WTC11 (cell line): ENCODE data around the gene CCDC126. TPM values are rescaled to one million over a fixed set of nuclear protein-coding genes. Genes with fewer than 3 reads are reported as not detected.

Experiments used
- ATAC-seq: fragments of 200-7000 bp; cut with Tn5 transposase; 2 replicates; pipeline ENCODE4 v1.10.0; 2021; ENCODE audit warnings: mild to moderate bottlenecking, moderate library complexity
- Bru-seq: library from RNA; stranded (reverse); fragments of 400-500 nt; gene quantifications from one replicate; lab custom pipeline; 2021; lab: Mats Ljungman, UMichigan
- CTCF ChIA-PET: fragments of 300-600 bp; sonication (Branson Sonifier 250); formaldehyde crosslinking; loops from one replicate; lab custom pipeline; 2021; ENCODE audit warnings: antibody characterized with exemption; lab: Charles Lee
- POLR2A ChIA-PET: fragments of 350-600 bp; sonication (Branson Sonifier 250); formaldehyde crosslinking; loops from one replicate; lab custom pipeline; 2021; ENCODE audit warnings: antibody characterized with exemption; lab: Charles Lee
- DNase-seq: peaks from one replicate; pipeline ENCODE4 v3.0.0; 2021; ENCODE audit warnings: low spot score
- H3K27ac Mint-ChIP-seq: 2 replicates; pipeline ENCODE4 v1.8.0; 2021; ENCODE audit warnings: mixed read lengths
- H3K27me3 Mint-ChIP-seq: 2 replicates; pipeline ENCODE4 v1.8.0; 2021; ENCODE audit warnings: low read depth, mild to moderate bottlenecking, moderate library complexity, mixed read lengths
- H3K36me3 Mint-ChIP-seq: 2 replicates; pipeline ENCODE4 v1.8.0; 2021; ENCODE audit warnings: mixed read lengths
- H3K4me1 Mint-ChIP-seq: 2 replicates; pipeline ENCODE4 v1.8.0; 2022; ENCODE audit warnings: mixed read lengths
- H3K4me3 Mint-ChIP-seq: 2 replicates; pipeline ENCODE4 v1.8.0; 2021; ENCODE audit warnings: mild to moderate bottlenecking, moderate library complexity, mixed read lengths
- H3K9me3 Mint-ChIP-seq: 2 replicates; pipeline ENCODE4 v1.8.0; 2021; ENCODE audit warnings: mixed read lengths
- E2F4 ChIP-seq: sonication (generic); formaldehyde crosslinking; IDR thresholded peaks from 2 replicates; pipeline ENCODE4 v1.8.1; 2022; ENCODE audit warnings: low read depth, mild to moderate bottlenecking, moderate library complexity, missing genetic modification reagents, borderline replicate concordance
- FOXP4 ChIP-seq: sonication (generic); formaldehyde crosslinking; IDR thresholded peaks from 2 replicates; pipeline ENCODE4 v1.8.0; 2022; ENCODE audit warnings: mild to moderate bottlenecking, missing genetic modification reagents
- HMGA2 ChIP-seq: fragments of 250-450 bp; sonication (Bioruptor Pico); IDR thresholded peaks from 2 replicates; pipeline ENCODE4 v1.4.0; 2021; ENCODE audit warnings: mild to moderate bottlenecking, moderate library complexity
- IRF1 ChIP-seq: sonication (generic); formaldehyde crosslinking; IDR thresholded peaks from 2 replicates; pipeline ENCODE4 v1.8.0; 2023; ENCODE audit warnings: missing genetic modification reagents
- KAT7 ChIP-seq: sonication (generic); formaldehyde crosslinking; IDR thresholded peaks from 2 replicates; pipeline ENCODE4 v1.8.1; 2023; ENCODE audit warnings: missing genetic modification reagents, mild to moderate bottlenecking, borderline replicate concordance
- MYBL2 ChIP-seq: sonication (generic); formaldehyde crosslinking; IDR thresholded peaks from 2 replicates; pipeline ENCODE4 v1.8.1; 2023; ENCODE audit warnings: mild to moderate bottlenecking, moderate library complexity, missing genetic modification reagents
- NFATC4 ChIP-seq: fragments of 250-450 bp; sonication (Bioruptor Pico); IDR thresholded peaks from 2 replicates; pipeline ENCODE4 v1.9.0; 2021; ENCODE audit warnings: mild to moderate bottlenecking
- NFYB ChIP-seq: sonication (generic); formaldehyde crosslinking; conservative IDR thresholded peaks from 2 replicates; pipeline ENCODE4 v1.8.0; 2022; ENCODE audit warnings: low read depth, missing genetic modification reagents
- RORB ChIP-seq: fragments of 250-450 bp; sonication (Bioruptor Pico); IDR thresholded peaks from 2 replicates; pipeline ENCODE4 v1.9.0; 2021; ENCODE audit warnings: mild to moderate bottlenecking
- SOX15 ChIP-seq: fragments of 250-450 bp; sonication (Bioruptor Pico); IDR thresholded peaks from 2 replicates; pipeline ENCODE4 v1.9.0; 2021; ENCODE audit warnings: mild to moderate bottlenecking
- STAT6 ChIP-seq: sonication (generic); formaldehyde crosslinking; conservative IDR thresholded peaks from 2 replicates; pipeline ENCODE4 v1.8.1; 2023; ENCODE audit warnings: mild to moderate bottlenecking, low read depth, missing genetic modification reagents, moderate library complexity
- TEAD4 ChIP-seq: sonication (generic); formaldehyde crosslinking; IDR thresholded peaks from 2 replicates; pipeline ENCODE4 v1.8.0; 2022; ENCODE audit warnings: mild to moderate bottlenecking, missing genetic modification reagents
- USF2 ChIP-seq: sonication (generic); formaldehyde crosslinking; IDR thresholded peaks from 2 replicates; pipeline ENCODE4 v1.8.1; 2023; ENCODE audit warnings: mild to moderate bottlenecking, missing genetic modification reagents, moderate library complexity
- ZNF219 ChIP-seq: sonication (generic); formaldehyde crosslinking; IDR thresholded peaks from 2 replicates; pipeline ENCODE4 v1.8.0; 2023; ENCODE audit warnings: missing genetic modification reagents, mild to moderate bottlenecking, borderline replicate concordance
- ZNF263 ChIP-seq: sonication (generic); formaldehyde crosslinking; IDR thresholded peaks from 2 replicates; pipeline ENCODE4 v1.8.1; 2022; ENCODE audit warnings: low read depth, mild to moderate bottlenecking, moderate library complexity, missing genetic modification reagents
- ZNF416 ChIP-seq: fragments of 250-450 bp; sonication (Bioruptor Pico); IDR thresholded peaks from 2 replicates; pipeline ENCODE4 v1.9.0; 2021; ENCODE audit warnings: mild to moderate bottlenecking, inconsistent platforms
- ZSCAN18 ChIP-seq: fragments of 250-450 bp; sonication (Bioruptor Pico); IDR thresholded peaks from 2 replicates; pipeline ENCODE4 v2.1.2; 2022; ENCODE audit warnings: mild to moderate bottlenecking, moderate library complexity
- long read RNA-seq, 3 experiments: library from RNA in 1 of 3; library from capped mRNA in 1 of 3; library from polyadenylated mRNA in 1 of 3; unstranded in 2 of 3; stranded (forward) in 1 of 3; transcript quantifications; one replicate each; pipeline ENCODE4 v2.0.0, GENCODE V29; 2021
- total RNA-seq: library from RNA; stranded (reverse); gene quantifications from 3 replicates; pipeline ENCODE4 v1.2.3, GENCODE V29; 2021
- TF ChIP-seq, protein P1 (sequence below): fragments of 250-450 bp; sonication (Bioruptor Pico); IDR thresholded peaks from 2 replicates; pipeline ENCODE4 v1.9.0; 2021; ENCODE audit warnings: mild to moderate bottlenecking, borderline replicate concordance
- TF ChIP-seq, protein P2 (sequence below): fragments of 250-450 bp; sonication (Bioruptor Pico); IDR thresholded peaks from 2 replicates; pipeline ENCODE4 v1.9.0; 2021; ENCODE audit warnings: mild to moderate bottlenecking

CCDC126 gene, protein sequence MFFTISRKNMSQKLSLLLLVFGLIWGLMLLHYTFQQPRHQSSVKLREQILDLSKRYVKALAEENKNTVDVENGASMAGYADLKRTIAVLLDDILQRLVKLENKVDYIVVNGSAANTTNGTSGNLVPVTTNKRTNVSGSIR
- total RNA-seq: 3.3 to 5.1 TPM (median 3.8 TPM) in 3 replicates
- percentile 57 among the genes with signal in this experiment for Bru-seq, nascent RNA
- long read RNA-seq, experiment 1, transcript CCDC126-201 (4 exons, 2,473 nt): major isoform, 14 of 32 reads
- long read RNA-seq, experiment 1, transcript CCDC126-202 (3 exons, 2,324 nt): minor isoform, 7 of 32 reads
- long read RNA-seq, experiment 1, partial matches to known transcripts: 2 of 32 reads
- long read RNA-seq, experiment 1, other reads (novel, unspliced or antisense): 6 of 32 reads
- long read RNA-seq, experiment 2, partial matches to known transcripts: 2 of 5 reads
- long read RNA-seq, experiment 2, other reads (novel, unspliced or antisense): 1 of 5 reads
- long read RNA-seq, experiment 3, partial matches to known transcripts: 1 of 2 reads
- long read RNA-seq, experiment 3, other reads (novel, unspliced or antisense): 0 of 2 reads

GRCh38 chr7:23597094-23598091, at the start of gene CCDC126:
Gene CCDC126 (plus strand): TSS chr7:23597382. CDS start chr7:23611316, 13,934 bp downstream.
- Mint-ChIP-seq H3K4me1 (peaks cover 24% of the 10 kb centered on the region), H3K27ac (peak within 1 kb of the TSS; percentile 88), H3K27me3 (peaks cover 29% of the 10 kb centered on the region), H3K36me3 (peaks cover 3% of the 10 kb centered on the region), H3K9me3 (peaks cover 7% of the 10 kb centered on the region), H3K4me3 (peak within 1 kb of the TSS; percentile 93)
- POLR2A ChIA-PET: interaction anchor here (0.6 to 2.0 kb wide), 3 partner anchors 15 to 83 kb away, joined by 4 to 8 read pairs (median 5); partner anchors contain the start of gene FAM221A
- ATAC-seq (peak; percentile 91), DNase-seq (peak; percentile 97)
- CTCF ChIA-PET: interaction anchor here (0.5 to 2.4 kb wide), 7 partner anchors 9 to 100 kb away, joined by 3 to 14 read pairs (median 5); no protein-coding TSS in a partner anchor
- TF ChIP-seq FOXP4 (CRISPR knock-in tag): peak; percentile 88; the same call in 1 of the 2 replicates
- TF ChIP-seq USF2 (CRISPR knock-in tag): peak; percentile 89
- TF ChIP-seq KAT7 (CRISPR knock-in tag): peak; percentile 62; the same call in 1 of the 2 replicates
- no peak for TF ChIP-seq SOX15 (CRISPR knock-in tag)
- TF ChIP-seq MYBL2 (CRISPR knock-in tag): peak; percentile 68; the same call in 1 of the 2 replicates
- 0 out of 2 replicates have a peak, but pooled peaks have one; percentile 42 for TF ChIP-seq ZNF263 (CRISPR knock-in tag)
- TF ChIP-seq ZNF416: no peak
- TF ChIP-seq STAT6 (CRISPR knock-in tag): no peak
- TF ChIP-seq, protein P1, sequence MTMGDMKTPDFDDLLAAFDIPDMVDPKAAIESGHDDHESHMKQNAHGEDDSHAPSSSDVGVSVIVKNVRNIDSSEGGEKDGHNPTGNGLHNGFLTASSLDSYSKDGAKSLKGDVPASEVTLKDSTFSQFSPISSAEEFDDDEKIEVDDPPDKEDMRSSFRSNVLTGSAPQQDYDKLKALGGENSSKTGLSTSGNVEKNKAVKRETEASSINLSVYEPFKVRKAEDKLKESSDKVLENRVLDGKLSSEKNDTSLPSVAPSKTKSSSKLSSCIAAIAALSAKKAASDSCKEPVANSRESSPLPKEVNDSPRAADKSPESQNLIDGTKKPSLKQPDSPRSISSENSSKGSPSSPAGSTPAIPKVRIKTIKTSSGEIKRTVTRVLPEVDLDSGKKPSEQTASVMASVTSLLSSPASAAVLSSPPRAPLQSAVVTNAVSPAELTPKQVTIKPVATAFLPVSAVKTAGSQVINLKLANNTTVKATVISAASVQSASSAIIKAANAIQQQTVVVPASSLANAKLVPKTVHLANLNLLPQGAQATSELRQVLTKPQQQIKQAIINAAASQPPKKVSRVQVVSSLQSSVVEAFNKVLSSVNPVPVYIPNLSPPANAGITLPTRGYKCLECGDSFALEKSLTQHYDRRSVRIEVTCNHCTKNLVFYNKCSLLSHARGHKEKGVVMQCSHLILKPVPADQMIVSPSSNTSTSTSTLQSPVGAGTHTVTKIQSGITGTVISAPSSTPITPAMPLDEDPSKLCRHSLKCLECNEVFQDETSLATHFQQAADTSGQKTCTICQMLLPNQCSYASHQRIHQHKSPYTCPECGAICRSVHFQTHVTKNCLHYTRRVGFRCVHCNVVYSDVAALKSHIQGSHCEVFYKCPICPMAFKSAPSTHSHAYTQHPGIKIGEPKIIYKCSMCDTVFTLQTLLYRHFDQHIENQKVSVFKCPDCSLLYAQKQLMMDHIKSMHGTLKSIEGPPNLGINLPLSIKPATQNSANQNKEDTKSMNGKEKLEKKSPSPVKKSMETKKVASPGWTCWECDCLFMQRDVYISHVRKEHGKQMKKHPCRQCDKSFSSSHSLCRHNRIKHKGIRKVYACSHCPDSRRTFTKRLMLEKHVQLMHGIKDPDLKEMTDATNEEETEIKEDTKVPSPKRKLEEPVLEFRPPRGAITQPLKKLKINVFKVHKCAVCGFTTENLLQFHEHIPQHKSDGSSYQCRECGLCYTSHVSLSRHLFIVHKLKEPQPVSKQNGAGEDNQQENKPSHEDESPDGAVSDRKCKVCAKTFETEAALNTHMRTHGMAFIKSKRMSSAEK (CRISPR knock-in tag): no peak
- TF ChIP-seq NFYB: peak; percentile 29
- TF ChIP-seq, protein P2, sequence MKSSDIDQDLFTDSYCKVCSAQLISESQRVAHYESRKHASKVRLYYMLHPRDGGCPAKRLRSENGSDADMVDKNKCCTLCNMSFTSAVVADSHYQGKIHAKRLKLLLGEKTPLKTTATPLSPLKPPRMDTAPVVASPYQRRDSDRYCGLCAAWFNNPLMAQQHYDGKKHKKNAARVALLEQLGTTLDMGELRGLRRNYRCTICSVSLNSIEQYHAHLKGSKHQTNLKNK (CRISPR knock-in tag): no peak
- TF ChIP-seq NFATC4 (CRISPR knock-in tag): no peak
- no peak for TF ChIP-seq RORB (CRISPR knock-in tag)
- TF ChIP-seq ZSCAN18 (CRISPR knock-in tag): no peak
- TF ChIP-seq TEAD4 (CRISPR knock-in tag): no peak
- no peak for TF ChIP-seq HMGA2
- no peak for TF ChIP-seq ZNF219 (CRISPR knock-in tag)
- TF ChIP-seq E2F4 (CRISPR knock-in tag): peak; percentile 42; the same call in 1 of the 2 replicates
- 0 out of 2 replicates have a peak, but pooled peaks have one; percentile 68 for TF ChIP-seq IRF1 (CRISPR knock-in tag)
